GM18867 (cell line): ENCODE measurements around the gene CELF6.

ENCODE experiments used
- ATAC-seq: cut with Tn5 transposase; IDR thresholded peaks from one replicate; pipeline ENCODE4 v1.9.1; 2021; ENCODE audit warnings: mild to moderate bottlenecking, moderate library complexity; ENCODE audit not compliant: unreplicated experiment

CELF6 gene

DNA sequence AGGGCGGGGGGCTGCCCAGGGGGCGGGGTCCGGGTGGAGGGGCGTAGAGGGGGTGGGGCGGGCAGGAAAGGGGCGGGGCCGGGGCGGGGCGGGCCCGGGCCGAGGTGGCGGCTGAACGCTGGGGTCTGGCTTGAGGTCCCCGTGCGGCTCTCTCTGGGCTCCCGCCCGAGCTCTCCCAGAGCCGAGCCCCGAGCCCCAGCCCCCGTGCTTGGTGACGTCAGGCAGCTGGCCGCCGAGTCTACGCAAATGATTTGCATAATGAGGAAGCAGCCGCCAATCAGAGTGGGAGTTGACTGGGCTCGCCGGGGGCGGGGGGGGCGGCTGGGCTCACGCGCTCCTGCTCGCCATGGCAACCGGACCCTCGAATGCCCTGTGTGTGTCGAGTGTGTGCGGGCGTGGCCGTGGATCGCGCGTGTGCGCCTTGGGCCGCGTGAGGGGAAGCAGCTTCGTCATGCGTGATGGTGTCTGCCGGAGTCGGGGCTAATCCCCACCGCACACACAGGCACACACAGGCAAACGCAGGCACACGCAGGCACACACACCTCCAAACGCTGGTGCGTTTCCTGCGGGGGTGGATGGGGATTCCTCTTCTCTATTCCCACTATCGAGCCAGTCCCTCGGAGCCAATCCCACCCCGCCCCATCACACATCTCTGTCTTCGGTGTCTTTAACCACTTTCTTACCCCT lies at the start of gene CELF6:
Gene CELF6 (minus strand): TSS at position 173 of the 687 bp plus-strand sequence. CDS start 283 bp downstream, outside the sequence.
- peak; percentile 64 for ATAC-seq

DNA sequence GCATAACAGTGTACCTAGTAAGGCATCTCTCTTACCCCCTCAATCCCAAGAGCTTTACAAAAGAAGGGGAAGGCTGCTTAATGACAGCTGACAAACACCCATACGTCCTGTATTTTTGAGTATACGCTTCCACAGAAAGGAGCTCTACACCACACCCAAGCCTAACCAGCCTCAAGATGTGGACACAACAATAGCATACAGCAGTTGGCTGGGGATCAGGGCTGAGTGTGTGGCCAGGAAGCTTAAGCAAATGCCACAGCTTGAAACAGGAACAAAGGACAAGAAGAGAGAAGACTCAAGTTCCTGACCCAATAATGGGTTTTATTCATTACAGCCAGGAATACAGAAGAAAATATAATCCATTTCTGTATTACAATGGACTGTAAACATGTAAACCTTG lies 48.9 kb upstream of the CELF6 start:
- no peak for ATAC-seq

DNA sequence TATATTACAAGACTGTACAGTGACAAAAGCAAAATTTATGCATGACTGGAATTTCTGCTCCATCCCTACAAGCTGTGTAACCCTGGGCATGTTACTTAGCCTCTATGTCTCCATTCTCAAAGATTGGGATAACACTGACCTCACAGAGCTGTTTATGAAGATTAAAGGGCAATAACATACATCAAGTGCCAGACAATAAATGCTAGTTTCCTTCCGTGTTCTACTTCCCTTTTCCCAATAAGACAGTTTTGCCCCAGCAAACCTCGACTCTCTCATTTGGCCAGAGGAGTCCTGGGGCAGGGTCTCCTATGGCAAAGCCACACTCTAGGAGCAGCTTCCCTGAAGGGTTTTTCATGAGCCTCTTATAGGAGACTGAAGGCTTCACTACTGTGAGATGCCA lies 48.4 kb upstream of the CELF6 start:
- no peak for ATAC-seq

DNA sequence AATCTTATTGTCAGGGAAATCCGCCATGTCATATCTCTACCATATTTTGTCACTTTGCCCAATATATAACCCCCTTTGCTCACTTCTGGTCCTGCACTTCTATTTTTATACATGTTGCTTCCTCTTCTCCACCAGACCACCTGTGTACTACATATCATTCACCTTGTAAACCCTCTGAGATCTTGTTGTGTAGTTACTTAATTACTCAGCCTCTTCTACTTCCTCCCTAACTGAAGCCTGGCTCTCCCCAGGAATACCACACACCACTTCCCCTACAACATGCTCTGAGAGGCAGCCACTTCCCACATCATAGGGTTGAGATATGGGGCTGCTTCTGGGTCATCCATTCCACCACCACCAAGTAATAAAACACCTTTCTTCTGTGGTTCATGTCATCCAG lies 45.9 kb upstream of the CELF6 start:
- ATAC-seq = peak; percentile 61

DNA sequence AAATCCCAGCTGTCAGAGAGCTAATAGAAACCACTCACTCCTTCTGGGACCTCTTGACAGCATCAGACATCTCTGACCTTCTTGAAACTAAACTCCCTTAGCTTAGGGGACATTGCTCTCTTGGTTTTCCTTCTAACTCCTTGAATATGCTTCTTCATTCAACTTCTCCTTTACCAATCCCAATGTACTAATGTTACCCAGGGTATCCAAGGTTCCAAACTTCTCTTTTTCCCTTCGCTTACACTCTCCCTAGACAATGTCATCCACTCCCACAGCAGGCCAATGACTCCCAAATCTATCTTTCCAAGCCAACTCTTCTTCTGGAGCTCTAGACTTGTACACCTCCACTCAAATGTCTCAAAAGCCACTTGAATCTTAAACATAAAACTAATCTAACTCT lies 41.2 kb upstream of the CELF6 start:
- no peak for ATAC-seq

DNA sequence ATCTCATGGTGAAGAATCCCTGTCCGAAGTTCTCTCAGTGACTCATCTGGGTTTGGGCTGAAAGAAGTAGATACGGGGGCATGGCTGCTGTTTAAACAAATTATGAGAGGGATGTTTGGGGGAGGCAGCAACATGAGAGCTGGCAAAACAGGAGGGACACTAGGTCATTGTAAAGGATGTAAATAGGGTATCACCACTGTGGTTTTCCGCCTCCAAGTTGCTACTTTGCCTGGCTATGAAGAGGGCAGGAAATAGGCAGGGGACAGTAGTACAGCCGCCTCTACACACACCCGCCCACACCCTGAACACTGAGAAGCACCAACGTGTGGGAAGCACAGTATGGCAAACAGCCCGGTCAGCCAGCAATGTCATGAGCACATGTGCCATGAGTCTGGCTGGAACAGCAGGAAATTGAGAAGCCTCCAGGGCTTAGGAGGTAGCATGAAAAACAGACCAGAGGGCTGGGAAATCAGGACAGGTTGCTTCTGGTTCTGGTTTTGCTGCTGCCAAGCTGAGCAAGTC lies 38.8 kb upstream of the CELF6 start:
- peak; percentile 44 for ATAC-seq

DNA sequence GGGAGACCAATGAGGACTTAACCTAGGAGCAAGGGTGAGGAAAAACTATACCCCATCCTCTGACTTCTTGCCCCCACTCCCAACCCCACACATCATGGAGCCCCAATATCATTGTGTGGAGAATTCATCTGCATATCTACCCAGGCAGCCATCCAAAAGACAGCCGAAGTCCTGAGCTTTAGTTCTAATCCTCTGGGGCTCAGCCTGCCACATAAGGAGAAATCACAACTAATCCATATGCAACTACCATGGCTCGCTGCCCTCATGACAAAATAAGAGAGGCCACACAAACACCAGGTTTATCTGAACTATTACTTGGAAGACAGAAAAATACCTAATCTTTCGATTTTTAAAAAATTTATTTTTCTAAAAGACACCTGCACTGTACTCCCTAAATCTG lies 38.2 kb upstream of the CELF6 start:
- ATAC-seq = no peak

DNA sequence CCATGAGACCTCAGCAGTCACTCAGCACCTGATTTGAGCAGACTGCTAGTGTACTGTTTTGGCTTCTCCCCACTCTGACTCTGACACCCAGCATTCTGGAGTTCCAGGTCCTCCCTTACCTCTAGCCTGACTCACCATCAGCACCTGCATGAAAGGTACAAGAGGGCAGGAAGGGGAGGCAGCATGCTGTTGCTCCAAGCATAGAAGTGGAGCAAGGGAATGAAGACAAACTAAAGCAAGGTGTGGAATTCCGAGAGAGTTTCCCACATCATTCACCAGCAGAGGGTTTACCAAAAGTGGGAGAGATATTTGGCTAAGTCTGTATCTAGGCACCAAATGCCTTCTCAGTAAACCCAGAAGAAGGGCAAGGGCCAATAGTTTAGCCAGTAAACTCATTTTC lies 34.5 kb upstream of the CELF6 start:
- ATAC-seq = no peak

DNA sequence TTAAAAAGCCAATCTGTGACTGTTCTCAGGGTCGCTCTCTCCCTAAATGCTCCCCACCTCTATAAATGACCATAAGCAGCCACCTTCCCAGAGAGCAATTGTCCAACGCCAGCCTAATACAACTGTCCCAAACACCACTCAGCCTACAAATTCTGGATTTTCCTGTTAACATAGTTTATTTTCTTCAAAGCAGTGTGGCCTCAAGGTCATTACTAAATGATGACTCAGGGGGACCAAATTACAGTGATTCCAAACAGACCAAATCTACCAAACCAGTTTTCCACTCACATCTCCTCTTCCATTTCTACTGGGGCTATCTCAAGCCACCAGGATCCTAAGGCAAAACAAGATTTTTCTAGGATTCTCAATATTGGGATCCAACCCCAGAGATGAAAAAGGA lies 33.3 kb upstream of the CELF6 start:
- no peak for ATAC-seq

DNA sequence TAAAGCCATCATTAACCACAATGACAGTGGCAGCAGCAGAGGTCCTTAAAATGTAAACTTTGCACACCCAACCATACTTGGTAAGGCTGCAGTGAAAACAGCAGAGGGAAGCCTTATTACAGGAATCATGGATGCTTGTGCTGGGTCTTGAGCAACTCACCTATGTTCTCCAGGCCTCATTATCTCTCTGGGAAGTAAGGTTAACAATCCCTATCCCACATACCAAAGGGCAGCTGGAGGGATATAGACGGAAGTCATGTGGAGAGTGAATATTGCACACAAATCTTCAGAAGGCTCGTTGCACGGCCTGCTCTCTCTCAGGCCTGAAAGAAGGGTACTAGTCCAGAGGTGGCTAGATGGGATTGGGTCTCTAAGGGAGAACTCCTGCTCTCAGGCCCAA lies 25.8 kb upstream of the CELF6 start:
- ATAC-seq = no peak

DNA sequence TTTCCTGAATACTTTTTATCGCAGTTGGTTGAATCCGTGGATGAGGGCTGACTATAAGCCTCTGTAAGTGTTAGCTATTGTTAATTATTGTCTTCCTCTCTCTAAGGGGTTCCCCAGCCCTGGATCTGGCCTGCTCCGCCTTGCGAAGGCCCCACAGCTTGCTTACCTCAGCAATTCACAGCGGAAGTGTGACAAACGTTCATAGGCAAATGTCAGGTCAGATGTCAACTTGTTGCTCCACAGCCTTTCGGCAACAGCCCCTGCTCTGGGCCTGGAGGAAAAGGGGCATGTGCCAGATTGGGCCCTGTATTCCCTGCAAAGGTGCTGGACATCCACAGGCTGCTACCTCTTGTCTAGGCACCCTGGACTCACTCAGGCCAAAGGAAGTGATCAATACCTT lies 25.3 kb upstream of the CELF6 start:
- no peak for ATAC-seq

DNA sequence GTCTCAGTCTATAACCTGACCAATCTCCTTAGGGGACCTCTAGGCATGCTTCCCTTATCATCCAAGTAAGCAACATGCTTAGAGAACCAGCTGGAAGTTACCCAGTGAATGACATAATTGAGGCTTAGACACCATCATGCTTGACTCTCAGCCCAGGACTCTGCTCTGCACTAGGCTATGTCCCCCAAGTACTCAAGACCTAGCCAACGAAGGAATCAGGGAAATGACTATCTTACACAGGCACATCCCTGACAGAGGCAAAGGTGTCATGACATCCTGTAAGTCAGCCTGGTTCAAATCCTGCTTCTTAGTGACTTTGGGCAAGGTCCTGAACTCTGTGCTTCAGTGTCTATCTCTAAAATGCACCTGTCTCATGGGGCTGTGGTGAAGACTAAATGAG lies 24.6 kb upstream of the CELF6 start:
- ATAC-seq = no peak

DNA sequence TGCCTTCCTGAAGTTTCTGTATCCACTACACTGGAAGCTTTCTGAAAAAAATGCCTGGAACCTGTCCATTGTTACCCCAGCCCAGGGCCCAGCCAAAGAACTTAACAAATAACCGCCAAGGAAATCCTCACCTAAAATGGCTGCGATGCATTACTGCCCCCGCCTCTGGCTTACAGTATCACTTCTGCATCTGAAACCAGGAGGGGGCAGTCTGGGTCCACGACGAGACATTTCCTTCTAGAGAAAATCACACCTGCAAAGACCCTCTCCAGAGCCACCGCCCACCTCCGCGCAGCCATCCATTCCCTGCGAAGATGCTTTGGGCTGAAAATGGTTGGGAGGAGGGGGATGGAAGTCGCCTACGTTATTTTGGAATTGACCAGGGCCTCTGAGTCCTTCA lies 22.4 kb upstream of the CELF6 start:
- ATAC-seq = no peak

DNA sequence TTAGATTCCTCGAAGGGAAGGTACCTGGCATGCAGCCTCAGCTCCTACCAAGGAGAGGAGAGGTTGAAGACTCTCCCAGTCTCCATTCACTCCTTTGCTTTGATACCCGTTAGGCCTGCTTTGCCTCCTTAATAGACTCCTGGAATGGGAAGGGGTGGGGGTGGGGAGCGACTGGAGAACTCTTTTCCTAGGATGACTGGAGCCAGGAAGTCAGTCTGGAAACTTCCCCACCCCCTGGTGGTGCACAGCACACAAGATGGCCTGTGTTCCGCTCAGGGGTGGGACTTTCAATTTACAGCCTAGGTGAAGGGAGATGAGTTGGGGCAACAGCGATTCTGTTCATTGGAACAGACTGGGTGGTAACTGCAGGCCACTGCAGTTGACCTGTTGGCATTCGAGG lies 21.4 kb upstream of the CELF6 start:
- ATAC-seq = no peak

DNA sequence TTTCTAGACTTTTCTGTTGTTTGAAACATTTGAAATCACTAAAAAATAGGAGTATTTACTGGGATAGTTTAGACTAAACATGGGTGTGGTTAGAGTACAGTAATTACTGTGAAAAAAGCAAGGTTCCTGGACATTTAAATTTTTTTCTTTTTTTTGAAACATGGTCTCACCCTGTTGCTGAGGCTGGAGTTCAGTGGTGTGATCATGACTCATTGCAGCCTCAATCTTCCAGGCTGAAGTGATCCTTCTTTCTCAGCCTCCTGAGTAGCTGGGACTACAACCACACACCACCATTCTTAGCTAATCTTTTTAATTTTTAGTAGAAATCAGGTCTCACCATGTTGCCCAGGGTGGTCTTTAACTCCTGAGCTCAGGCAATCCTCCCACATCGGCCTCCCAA lies 20.4 kb upstream of the CELF6 start:
- ATAC-seq = no peak

DNA sequence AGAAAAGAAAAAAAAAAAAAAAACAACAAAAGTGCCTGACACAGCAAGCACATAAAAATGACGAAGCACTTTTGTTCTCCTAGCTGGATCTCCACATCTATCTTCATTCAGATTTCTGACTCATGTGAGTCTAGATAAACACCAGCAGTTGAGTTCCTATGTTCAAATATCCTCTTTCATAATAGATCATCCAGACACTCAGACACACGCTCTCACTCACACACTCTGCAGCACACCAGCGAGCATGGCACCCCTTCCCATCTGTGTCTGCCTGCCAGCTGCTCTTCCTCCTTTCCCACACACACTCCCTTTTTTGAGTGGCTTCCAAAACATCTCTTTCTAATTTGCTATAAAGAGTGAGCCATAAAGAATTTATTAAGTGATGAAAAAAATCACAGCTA lies 19.8 kb upstream of the CELF6 start:
- ATAC-seq = no peak

DNA sequence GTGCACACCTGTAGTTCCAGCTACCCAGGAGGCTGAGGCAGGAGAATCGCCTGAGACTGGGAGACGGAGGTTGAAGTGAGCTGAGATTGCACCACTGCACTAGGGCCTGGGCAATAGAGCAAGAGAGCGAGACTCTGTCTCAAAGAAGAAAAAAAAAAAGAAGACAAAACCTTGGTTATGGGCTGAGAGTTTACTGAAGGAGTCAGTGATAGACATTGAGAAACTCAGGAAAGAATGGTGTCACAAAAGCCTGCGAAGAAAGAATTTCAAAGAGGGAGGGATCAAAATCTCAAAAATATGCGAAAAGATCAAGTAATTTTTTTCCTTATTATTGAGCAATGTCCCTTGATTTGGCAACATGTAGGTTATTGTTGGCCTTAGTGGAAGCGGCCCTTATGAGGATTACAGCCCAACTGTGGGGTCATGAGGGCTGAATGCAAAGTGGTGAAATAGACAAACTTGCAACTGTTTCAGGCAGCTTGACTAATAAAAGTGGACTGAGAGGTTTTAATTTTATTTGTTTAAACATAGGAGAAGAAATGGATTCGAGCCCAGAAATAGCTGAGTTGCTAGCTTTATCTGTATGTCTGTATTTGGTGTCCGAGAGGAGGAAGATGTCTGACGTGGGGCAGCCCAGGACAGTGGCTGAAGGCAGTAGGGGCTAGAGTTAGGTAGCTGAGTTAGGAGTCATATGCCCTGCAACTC lies 18.8 kb upstream of the CELF6 start:
- no peak for ATAC-seq

DNA sequence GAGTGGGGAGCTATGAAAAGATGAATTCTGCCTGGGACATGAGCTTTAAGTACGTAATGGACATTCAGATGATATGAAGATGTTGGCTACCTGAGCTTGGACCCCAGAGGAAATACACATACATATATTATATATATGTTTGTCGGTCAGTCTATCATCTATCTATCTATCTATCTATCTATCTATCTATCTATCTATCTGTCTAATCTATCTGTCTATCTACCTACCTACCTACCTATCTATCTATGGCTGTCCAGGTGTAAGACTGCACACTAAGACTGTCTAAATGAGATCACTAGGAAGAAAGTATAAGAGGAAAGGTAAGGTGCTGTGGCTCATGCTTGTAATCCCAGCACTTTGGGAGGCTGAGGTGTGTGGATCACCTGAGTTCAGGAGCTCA lies 18.2 kb upstream of the CELF6 start:
- no peak for ATAC-seq

DNA sequence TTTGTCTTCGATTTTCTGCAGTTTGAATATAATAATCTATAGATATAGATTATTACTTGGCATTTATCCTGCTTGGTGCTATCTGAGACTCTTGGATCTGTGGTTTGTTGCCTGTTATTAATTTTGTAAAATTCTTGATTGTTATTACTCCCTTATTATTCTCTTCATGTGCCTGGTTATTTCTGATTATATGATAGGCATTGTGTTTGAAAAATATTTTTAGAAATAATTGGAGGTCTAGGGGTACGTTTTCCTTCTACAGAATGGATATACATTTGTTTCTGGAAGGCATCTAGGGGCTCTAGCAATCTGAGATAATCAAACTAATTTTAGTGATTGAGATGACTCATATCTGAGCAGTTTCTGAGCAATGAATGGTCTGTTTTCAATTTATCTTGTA lies 14.9 kb upstream of the CELF6 start:
- ATAC-seq = no peak

DNA sequence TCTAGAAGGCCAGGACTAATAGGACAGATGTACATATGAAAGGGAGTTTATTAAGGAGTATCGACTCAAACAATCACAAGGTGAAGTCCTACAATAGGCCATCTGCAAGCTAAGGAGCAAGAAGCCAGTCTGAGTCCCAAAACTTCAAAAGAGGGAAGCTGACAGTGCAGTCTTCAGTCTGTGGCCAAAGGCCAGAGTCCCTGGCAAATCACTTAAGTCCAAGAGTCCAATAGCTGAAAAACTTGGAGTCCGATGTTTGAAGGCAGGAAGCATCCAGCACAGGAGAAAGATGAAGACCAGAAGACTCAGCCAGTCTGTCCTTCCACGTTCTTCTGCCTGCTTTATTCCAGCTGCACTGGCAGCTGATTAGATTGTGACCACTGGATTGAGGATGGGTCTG lies 11.1 kb upstream of the CELF6 start:
- ATAC-seq = no peak

DNA sequence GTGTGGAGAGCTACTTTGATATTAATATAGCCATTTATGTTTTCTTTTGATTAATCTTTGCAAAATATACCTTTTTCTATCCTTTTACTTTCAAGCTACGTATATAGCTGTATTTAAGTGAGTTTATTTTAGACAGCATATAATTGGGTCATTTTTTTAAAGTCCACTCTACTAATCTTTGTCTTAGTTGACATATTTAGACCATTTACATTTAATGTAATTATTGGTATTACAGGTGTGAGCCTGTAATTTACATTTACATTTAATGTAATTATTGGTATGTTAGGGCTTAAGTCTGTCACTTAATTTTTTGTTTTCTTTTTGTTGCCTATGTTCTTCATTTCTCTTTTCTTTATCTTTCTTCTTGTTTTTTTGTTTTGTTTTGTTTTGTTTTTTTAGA lies 3.8 kb upstream of the CELF6 start:
- no peak for ATAC-seq

DNA sequence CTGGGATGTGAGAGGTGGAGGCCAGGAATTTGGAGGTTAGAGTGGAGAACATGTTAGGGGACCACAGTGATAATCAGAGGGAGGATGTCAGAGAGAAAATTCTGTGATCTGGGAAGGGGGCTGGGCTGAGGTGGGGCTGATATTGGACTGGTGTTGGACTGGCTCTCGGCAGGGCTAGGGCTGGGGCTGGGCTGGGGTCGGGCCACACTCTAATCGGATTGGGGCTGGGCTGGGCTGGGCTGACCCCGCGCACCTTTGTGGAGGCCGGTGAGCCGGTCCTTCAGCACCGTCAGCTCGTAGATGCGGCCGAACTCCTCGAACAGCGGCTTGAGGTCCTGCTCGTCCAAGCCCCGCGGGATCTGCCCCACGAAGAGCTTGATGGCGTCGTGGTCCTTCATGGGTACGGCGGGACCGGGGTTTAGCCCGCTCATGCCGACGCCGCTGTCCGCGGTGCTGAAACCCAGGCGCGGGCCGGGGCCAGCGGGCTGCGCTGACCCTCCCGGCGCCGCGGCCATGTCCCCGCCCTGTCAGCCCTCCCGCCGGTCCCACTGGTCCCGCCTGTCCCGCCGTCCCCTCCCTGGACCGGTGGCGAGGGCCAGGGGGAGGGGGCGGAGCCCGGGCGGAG lies 485 bp downstream of the CELF6 start:
- ATAC-seq = peak; percentile 12
